Fibroblast of skin of right biceps (primary cell): ENCODE data around the gene IDNK.
A peak's percentile ranks its signal among the peaks of the same experiment; 100 is the strongest.

Experiments used
- DNase-seq: peaks from one replicate; pipeline ENCODE4 v3.0.0-alpha.2; 2013

Gene IDNK

GRCh38 chr9:83636813-83637212 lies 13.9 kb downstream of the IDNK start:
- no peak for DNase-seq

DNA sequence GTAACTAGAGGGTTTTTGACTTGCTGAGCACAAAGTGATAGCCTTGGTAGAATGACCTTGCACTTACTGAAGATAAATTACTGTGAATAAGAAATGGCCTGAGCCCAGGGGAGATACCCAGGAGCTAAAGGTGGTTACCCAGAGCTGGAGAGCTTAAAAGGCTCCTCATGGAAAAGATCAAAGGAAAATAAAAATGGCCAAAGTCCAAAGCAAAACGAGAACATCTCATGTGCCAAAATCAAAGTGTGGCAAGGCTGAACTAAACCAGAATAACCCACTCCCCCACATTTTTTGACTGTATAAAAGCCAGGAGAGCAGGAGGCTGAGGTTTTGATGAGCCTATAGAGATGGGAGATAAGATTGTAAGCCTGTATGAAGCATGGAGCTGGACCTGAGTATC lies 14.4 kb downstream of the IDNK start:
- DNase-seq, result no peak

DNA sequence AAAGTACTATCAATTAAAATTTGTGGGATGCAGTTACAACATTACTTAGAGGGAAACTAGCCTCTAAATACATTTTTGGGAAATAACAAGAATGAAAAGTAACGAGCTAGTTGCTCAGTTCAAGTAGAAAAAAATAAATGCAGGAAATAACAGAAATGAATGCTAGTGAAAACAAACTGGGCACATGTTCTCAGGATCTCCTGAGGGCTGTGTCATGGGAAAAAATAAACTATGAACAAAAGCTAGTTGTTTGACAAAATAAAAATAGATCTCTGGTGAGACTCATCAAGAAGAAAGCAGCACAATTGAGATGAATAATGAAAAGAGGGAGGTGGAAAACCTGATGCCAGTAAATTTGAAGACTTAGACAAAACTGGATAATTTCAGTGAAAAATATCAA lies 16.3 kb downstream of the IDNK start:
- no peak for DNase-seq

GRCh38 chr9:83642793-83643192 lies 19.9 kb downstream of the IDNK start:
- DNase-seq, result no peak

- no peak for DNase-seq
Measured at GRCh38 chr9:83646500-83647239, 23.7 kb downstream of the IDNK start.

- DNase-seq, result peak; percentile 41
Measured at GRCh38 chr9:83649080-83649479, 26.1 kb downstream of the IDNK start.

DNA sequence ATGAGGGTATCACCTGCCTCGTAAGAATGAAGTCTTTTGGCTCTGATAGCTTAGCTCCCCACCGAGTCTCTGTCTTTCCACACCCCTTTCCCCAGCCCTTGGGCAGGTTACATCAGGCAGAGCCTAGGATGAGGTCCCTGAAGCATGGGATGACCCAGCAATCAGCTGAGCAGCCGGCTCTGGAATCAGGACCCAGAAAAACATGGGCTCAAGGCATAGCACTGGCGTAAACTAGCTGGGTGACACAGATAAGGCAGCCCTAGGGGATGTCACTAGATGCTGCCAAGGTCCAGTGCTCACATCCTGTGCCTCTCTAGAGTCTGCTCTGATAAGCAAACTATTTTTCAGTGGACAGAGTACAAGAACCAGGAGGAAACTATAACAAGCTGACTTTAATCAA lies 26.6 kb downstream of the IDNK start:
- no peak for DNase-seq

GRCh38 chr9:83651558-83651957 lies 28.6 kb downstream of the IDNK start:
- no peak for DNase-seq

GRCh38 chr9:83652433-83652832 lies 29.5 kb downstream of the IDNK start:
- no peak for DNase-seq

DNA sequence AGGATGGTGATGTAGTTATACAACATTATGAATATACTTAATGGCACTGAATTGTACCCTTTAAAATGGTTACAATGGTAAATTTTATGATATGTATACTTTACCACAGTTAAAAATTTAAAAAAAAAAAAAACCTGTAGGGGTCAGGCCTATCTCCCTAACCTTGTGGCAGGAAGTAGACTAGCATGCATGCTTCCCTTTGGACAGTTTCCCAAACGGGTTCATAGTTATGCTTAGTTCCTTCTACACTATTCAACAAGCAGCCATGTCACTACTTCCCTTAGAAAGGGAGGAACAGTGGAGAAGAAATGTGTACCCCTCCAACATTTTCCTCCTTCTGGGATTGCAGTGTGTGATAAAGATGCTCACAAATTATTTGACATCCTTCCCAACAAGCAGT lies 32.5 kb downstream of the IDNK start:
- no peak for DNase-seq

GRCh38 chr9:83656032-83656680 lies 33.2 kb downstream of the IDNK start:
- DNase-seq, result no peak

GRCh38 chr9:83656952-83657351 lies 34.0 kb downstream of the IDNK start:
- DNase-seq, result no peak

DNA sequence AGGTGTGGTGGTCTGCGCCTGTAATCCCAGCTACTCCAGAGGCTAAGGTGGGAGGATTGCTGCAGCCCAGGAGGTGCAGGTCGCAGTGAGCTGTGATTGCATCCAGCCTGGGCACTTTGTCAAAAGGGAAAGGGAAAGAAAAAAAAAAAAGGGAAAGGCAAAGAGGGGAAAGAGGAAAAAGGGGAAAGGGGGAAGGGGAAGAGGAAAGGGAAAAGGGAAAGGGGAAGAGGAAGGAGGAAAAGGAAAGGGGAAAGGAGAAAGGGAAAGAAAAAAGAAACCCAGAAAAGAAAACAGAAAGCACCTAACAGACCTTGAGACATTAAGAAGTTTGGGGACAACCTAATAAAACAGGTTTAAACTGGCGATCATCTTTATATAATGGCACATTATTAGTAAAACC lies 40.0 kb downstream of the IDNK start:
- DNase-seq, result no peak

- no peak for DNase-seq
Measured at GRCh38 chr9:83665580-83666200, 42.7 kb downstream of the IDNK start.

DNA sequence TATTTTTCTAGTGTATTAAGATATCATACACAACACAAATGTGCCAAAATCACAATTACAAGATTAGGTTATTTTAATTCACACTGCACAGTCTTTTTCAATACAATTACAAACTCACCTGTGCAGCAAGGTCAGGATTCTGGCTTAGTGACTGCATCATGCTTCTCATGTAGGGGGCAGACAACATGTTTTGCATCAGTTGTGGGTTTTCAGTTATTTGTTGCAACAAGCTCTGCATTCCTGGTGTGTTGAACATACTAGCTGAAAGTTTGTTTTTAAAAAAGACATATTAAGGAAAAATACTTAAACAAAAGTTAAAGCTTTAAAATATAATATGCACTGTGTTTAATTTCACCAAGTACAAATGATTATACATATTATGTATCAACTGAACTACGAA lies 46.1 kb downstream of the IDNK start:
- no peak for DNase-seq

GRCh38 chr9:83670381-83670780 lies 47.4 kb downstream of the IDNK start:
- peak; percentile 16 for DNase-seq

GRCh38 chr9:83671451-83671850 lies 48.5 kb downstream of the IDNK start:
- DNase-seq, result no peak

- DNase-seq, result no peak
Measured at GRCh38 chr9:83675466-83675865, 52.5 kb downstream of the IDNK start.

- DNase-seq, result no peak
Measured at GRCh38 chr9:83677596-83677995, 54.7 kb downstream of the IDNK start.

DNA sequence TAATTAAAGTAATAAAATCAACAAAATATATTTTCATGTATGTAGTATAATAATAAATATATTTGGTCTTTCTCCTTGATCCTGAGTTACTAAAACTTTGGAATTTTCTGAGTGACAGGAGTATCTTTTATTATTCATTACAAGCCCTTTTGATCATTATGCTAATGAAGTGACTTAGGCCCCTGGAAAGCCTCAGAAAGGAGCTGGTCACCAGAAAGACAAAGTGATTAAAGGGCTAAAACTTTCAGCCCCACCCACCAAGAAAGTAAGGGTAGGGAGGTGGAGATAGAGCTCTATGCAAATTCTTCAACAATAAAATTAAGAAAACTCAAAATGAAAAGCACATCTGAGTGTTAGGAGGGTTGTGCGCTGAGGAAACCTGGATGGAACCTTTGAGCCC lies 57.3 kb downstream of the IDNK start:
- DNase-seq, result no peak

GRCh38 chr9:83681490-83681889 lies 58.5 kb downstream of the IDNK start:
- no peak for DNase-seq

- DNase-seq, result no peak
Measured at GRCh38 chr9:83688921-83689320, 66.0 kb downstream of the IDNK start.

DNA sequence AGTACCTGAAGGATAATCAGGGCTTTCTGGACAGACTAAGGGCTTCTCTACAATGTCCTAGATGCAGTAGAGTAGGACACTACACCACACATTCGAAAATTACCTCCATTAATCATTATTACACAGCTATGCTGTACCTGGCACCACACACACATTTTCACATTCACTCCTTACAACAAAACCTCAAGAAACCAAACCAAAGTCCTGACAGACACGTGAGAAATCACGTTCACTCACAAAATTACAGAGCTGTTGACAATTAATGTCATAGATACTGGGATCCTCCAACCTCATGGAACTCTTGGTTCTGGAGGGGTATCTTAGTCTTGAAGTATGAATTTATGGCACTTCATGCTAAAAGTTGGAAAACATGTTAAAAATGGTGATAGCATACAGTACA lies 68.5 kb downstream of the IDNK start:
- DNase-seq, result no peak
